GM23338 (cell line): ENCODE data around the gene GET4.
"Not testable (repeated sequence)": the region's sequence is repeated elsewhere in the genome, so short reads cannot be mapped to it uniquely, and the experiment has no call there.

Experiments used
- CREB1 ChIP-seq: fragments of 250-450 bp; sonication (Bioruptor Pico); IDR thresholded peaks from 2 replicates; pipeline ENCODE4 v1.5.0; 2020; ENCODE audit warnings: low read depth, mild to moderate bottlenecking, moderate library complexity
- CTCF ChIP-seq, 2 experiments: fragments of 200-600 bp in 1 of 2; sonication (generic) in 1 of 2; conservative IDR thresholded peaks; 2 replicates each; pipeline versions ENCODE4 v1.5.1 to v1.6.1; 2016 to 2017; ENCODE audit warnings: antibody characterized with exemption in 2 of 2, low read depth in 2 of 2, mild to moderate bottlenecking in 2 of 2, moderate library complexity in 1 of 2
- EZH2 ChIP-seq: fragments of 200-600 bp; sonication (generic); IDR thresholded peaks from one replicate; pipeline ENCODE4 v1.8.0; 2017; ENCODE audit warnings: antibody characterized with exemption, mild to moderate bottlenecking, low read depth; ENCODE audit not compliant: unreplicated experiment
- EZH2phosphoT487 ChIP-seq: fragments of 200-600 bp; sonication (generic); IDR thresholded peaks from one replicate; pipeline ENCODE4 v1.8.1; 2018; ENCODE audit warnings: antibody characterized with exemption; ENCODE audit not compliant: unreplicated experiment
- JUNB ChIP-seq: IDR thresholded peaks from one replicate; pipeline ENCODE4 v1.6.1; 2016; ENCODE audit warnings: antibody characterized with exemption; ENCODE audit not compliant: unreplicated experiment
- NANOG ChIP-seq: IDR thresholded peaks from 2 replicates; pipeline ENCODE4 v1.6.1; 2016; ENCODE audit warnings: antibody characterized with exemption, borderline replicate concordance
- POLR2AphosphoS5 ChIP-seq: IDR thresholded peaks from 2 replicates; pipeline ENCODE4 v1.6.1; 2016; ENCODE audit warnings: antibody characterized with exemption, low read depth
- REST ChIP-seq: IDR thresholded peaks from one replicate; pipeline ENCODE4 v1.6.1; 2018; ENCODE audit warnings: antibody characterized with exemption; ENCODE audit not compliant: unreplicated experiment

- TF ChIP-seq REST, JUNB, EZH2phosphoT487, EZH2, POLR2AphosphoS5, NANOG: not testable (repeated sequence)
- TF ChIP-seq CTCF (conservative IDR thresholded peaks at IDR 0.05; ENCODE audit: low read depth in 2 of 2) (peak; percentile 51 to 92), CREB1 (CRISPR knock-in tag) (0 out of 2 replicates have a peak, but pooled peaks have one; percentile 9)
Observed at GRCh38 chr7:908591-909357, 32.4 kb downstream of the GET4 start.
